Esophagus muscularis mucosa (tissue), 2 donors: ENCODE data around the gene NTSR1.

Experiments
- EP300 ChIP-seq: sonication (generic); formaldehyde crosslinking; IDR thresholded peaks from one replicate; pipeline ENCODE4 v1.6.1; 2017; ENCODE audit warnings: antibody characterized with exemption
- POLR2A ChIP-seq: fragments of 450-650 bp; IDR thresholded peaks from one replicate; pipeline ENCODE4 v1.6.1; 2017; ENCODE audit warnings: antibody characterized with exemption, moderate library complexity, mild to moderate bottlenecking, low read depth

- TF ChIP-seq POLR2A, result no peak
- TF ChIP-seq EP300, result no peak
These were observed 6.2 kb downstream of the NTSR1 start for GRCh38 chr20:62714799-62715198.
